MM.1S (cell line): Measurements from ENCODE around the gene SOWAHD.

Experiments
- EZH2 ChIP-seq: fragments of 300-600 bp; sonication (generic); optimal IDR thresholded peaks from 2 replicates; pipeline ENCODE3; 2017; ENCODE audit warnings: low read depth, mild to moderate bottlenecking, antibody characterized with exemption, low read length, mixed read lengths
- EZH2phosphoT487 ChIP-seq: fragments of 300-600 bp; sonication (generic); IDR thresholded peaks from 2 replicates; pipeline ENCODE4 v1.6.1; 2018; ENCODE audit warnings: antibody characterized with exemption, low read length
- TF ChIP-seq, protein P1 (sequence below): fragments of 300-600 bp; sonication (generic); IDR thresholded peaks from 2 replicates; pipeline ENCODE4 v1.5.1; 2016; ENCODE audit warnings: antibody characterized with exemption, low read length, mixed read lengths

DNA sequence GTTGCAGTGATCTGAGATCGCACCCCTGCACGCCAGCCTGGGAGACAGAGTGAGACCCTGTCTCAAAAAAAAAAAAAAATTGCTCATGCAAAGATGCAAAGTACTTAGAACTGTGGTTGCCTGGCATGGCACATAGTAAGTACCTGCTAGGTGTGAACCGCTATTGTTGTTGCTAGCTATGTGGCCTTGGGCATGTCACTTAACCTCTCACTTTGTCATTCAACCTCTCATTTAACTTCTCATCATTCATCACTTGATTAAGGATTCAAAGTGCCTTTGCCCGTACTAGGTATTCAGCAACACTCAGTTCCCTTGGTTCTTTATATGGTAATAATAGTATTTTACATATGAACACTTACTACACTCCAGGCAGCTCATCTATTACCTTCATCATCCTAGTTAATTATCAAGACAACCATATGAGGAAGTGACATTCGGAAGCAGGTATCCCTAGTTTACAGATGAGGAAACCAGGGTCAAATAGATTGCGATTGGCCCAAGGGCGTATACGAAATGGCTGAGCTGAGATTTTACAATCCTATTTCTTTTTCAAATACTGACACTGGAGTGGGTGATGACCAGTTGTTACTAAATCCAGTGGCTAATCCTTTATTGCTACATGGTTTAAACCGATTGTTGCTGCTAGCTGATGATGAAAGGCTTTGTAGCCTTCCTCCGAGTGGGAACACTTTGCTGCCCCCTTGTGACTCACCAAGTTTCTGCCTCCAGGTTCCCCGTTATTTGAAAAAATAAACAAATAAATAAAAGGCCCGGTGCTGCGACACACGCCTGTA is 28.8 kb upstream of the SOWAHD start:
- TF ChIP-seq, protein P1, sequence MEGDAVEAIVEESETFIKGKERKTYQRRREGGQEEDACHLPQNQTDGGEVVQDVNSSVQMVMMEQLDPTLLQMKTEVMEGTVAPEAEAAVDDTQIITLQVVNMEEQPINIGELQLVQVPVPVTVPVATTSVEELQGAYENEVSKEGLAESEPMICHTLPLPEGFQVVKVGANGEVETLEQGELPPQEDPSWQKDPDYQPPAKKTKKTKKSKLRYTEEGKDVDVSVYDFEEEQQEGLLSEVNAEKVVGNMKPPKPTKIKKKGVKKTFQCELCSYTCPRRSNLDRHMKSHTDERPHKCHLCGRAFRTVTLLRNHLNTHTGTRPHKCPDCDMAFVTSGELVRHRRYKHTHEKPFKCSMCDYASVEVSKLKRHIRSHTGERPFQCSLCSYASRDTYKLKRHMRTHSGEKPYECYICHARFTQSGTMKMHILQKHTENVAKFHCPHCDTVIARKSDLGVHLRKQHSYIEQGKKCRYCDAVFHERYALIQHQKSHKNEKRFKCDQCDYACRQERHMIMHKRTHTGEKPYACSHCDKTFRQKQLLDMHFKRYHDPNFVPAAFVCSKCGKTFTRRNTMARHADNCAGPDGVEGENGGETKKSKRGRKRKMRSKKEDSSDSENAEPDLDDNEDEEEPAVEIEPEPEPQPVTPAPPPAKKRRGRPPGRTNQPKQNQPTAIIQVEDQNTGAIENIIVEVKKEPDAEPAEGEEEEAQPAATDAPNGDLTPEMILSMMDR = peak; percentile 65
- TF ChIP-seq EZH2phosphoT487 (no peak), EZH2 (no peak)
